ENCODE data around the gene CPNE5. TPM values are rescaled to one million over a fixed set of nuclear protein-coding genes. Genes with fewer than 3 reads are reported as not detected.

CPNE5 gene
- total RNA-seq, 4 donors from 2014 or later = 9.5 to 33.8 (median 12.2) TPM

- Histone ChIP-seq H3K36me3 (no peaks in the 10 kb centered on the region), H3K4me3 (no peak overlapping the region), H3K4me1 (no peaks in the 10 kb centered on the region), H3K27me3 (no peaks in the 10 kb centered on the region), H3K9me3 (no peaks in the 10 kb centered on the region), H3K27ac (no peak overlapping the region)
- TF ChIP-seq CTCF (IDR thresholded peaks at IDR 0.05) (no peak), POLR2A (IDR thresholded peaks at IDR 0.05) (no peak)
- intact Hi-C loops (cut with DNase I; ENCODE audit: low total_unique reads) = no loop called here
- no peak for DNase-seq
Observed at GRCh38 chr6:36703081-36703606, 136.1 kb downstream of the CPNE5 start.

GRCh38 chr6:36702656-36703055 lies 136.6 kb downstream of the CPNE5 start:
- no peaks in the 10 kb centered on the region for H3K4me1 ChIP-seq
- H3K4me3 ChIP-seq = no peak overlapping the region
- no peaks in the 10 kb centered on the region for H3K27me3 ChIP-seq
- no peaks in the 10 kb centered on the region for H3K36me3 ChIP-seq
- TF ChIP-seq POLR2A (IDR thresholded peaks at IDR 0.05) = no peak
- TF ChIP-seq CTCF (IDR thresholded peaks at IDR 0.05) = no peak
- H3K27ac ChIP-seq = no peak overlapping the region
- no peaks in the 10 kb centered on the region for H3K9me3 ChIP-seq
- intact Hi-C loops (cut with DNase I; ENCODE audit: low total_unique reads) = no loop called here
- no peak for DNase-seq

GRCh38 chr6:36701401-36701991 lies 137.7 kb downstream of the CPNE5 start:
- Histone ChIP-seq H3K4me1 (no peaks in the 10 kb centered on the region), H3K27me3 (no peaks in the 10 kb centered on the region), H3K36me3 (no peaks in the 10 kb centered on the region), H3K4me3 (no peak overlapping the region), H3K27ac (no peak overlapping the region), H3K9me3 (no peaks in the 10 kb centered on the region)
- intact Hi-C loops (cut with DNase I; ENCODE audit: low total_unique reads) = no loop called here
- TF ChIP-seq POLR2A (IDR thresholded peaks at IDR 0.05) (no peak), CTCF (IDR thresholded peaks at IDR 0.05) (no peak)
- no peak for DNase-seq

DNA sequence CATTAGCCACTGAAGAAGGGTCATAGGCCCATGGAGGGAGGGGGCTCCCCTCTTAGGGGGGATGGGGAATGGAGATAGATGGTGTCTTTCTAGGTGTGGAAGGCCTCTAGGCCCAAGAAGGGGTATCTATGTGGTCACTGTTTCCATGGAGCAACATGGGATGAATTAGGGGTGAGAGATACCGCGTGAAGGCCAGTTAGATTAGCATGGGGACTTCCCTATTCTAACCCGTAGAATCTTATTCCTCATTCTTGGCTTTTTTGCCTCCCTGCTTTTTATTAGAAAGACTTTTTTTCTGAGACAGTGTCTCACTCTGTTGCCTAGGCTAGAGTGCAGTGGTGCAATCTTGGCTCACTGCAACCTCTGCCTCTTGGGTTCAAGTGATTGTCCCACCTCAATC lies 138.4 kb downstream of the CPNE5 start:
- intact Hi-C loops (cut with DNase I; ENCODE audit: low total_unique reads) = no loop called here
- TF ChIP-seq CTCF (IDR thresholded peaks at IDR 0.05) (no peak), POLR2A (IDR thresholded peaks at IDR 0.05) (no peak)
- no peaks in the 10 kb centered on the region for H3K36me3 ChIP-seq
- H3K27ac ChIP-seq = no peak overlapping the region
- no peaks in the 10 kb centered on the region for H3K4me1 ChIP-seq
- H3K27me3 ChIP-seq = no peaks in the 10 kb centered on the region
- DNase-seq = no peak
- no peaks in the 10 kb centered on the region for H3K9me3 ChIP-seq
- H3K4me3 ChIP-seq = no peak overlapping the region

- H3K4me3 ChIP-seq = no peak overlapping the region
- H3K27ac ChIP-seq = no peak overlapping the region
- H3K36me3 ChIP-seq = no peaks in the 10 kb centered on the region
- intact Hi-C loops (cut with DNase I; ENCODE audit: low total_unique reads) = no loop called here
- no peaks in the 10 kb centered on the region for H3K4me1 ChIP-seq
- no peaks in the 10 kb centered on the region for H3K27me3 ChIP-seq
- DNase-seq = no peak
- TF ChIP-seq POLR2A (IDR thresholded peaks at IDR 0.05) (no peak), CTCF (IDR thresholded peaks at IDR 0.05) (no peak)
- no peaks in the 10 kb centered on the region for H3K9me3 ChIP-seq
Observed at GRCh38 chr6:36700071-36700812, 139.0 kb downstream of the CPNE5 start.

All from uterus (tissue), 4 donors.